Skeletal muscle satellite cell (primary cell): Measurements from ENCODE around the gene AGAP3.

Experiments
- H3K27me3 ChIP-seq: 2 replicates; pipeline ENCODE4 v1.7.0; 2013; ENCODE audit warnings: low read length; ENCODE audit not compliant: control insufficient read depth, insufficient read depth
- H3K36me3 ChIP-seq: 2 replicates; pipeline ENCODE4 v1.7.0; 2013; ENCODE audit warnings: mild to moderate bottlenecking, control low read depth, low read length; ENCODE audit not compliant: insufficient read depth
- H3K4me1 ChIP-seq: 2 replicates; pipeline ENCODE4 v1.7.0; 2013; ENCODE audit warnings: low read length; ENCODE audit not compliant: control insufficient read depth, insufficient read depth
- H3K4me2 ChIP-seq: 2 replicates; pipeline ENCODE4 v1.7.0; 2013; ENCODE audit warnings: mild to moderate bottlenecking, low read length
- H3K4me3 ChIP-seq: 2 replicates; pipeline ENCODE4 v1.7.0; 2013; ENCODE audit warnings: low read length
- H3K9ac ChIP-seq: 2 replicates; pipeline ENCODE4 v1.7.0; 2013; ENCODE audit warnings: mild to moderate bottlenecking, low read depth, low read length, moderate library complexity
- H3K9me3 ChIP-seq: replicated peaks from 2 replicates; pipeline ENCODE4 v1.7.0; 2013; ENCODE audit warnings: mild to moderate bottlenecking, control low read depth, low read length

The AGAP3 gene

DNA sequence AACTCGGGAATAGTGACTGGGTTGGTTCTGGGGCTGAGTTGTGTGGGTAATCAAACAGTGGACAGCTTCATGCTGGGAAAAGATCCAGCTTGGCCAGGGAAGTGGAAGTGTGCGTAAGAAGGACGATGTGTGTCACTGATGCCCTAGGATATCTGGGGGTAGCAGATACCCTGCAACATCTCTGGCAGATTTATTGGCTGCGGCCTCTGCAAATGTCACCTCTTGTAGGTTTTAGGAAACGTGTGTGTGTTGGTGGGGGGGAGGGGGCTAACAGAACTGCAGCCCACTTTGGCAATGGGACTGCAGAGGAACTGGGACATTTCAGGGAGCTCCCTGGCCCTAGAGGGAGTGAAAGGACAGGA lies 965 bp upstream of the AGAP3 start:
- Histone ChIP-seq H3K27me3 (no peaks in the 10 kb centered on the region), H3K4me1 (peaks cover 58% of the 10 kb centered on the region), H3K4me3 (peak overlapping the region; percentile 79)

DNA sequence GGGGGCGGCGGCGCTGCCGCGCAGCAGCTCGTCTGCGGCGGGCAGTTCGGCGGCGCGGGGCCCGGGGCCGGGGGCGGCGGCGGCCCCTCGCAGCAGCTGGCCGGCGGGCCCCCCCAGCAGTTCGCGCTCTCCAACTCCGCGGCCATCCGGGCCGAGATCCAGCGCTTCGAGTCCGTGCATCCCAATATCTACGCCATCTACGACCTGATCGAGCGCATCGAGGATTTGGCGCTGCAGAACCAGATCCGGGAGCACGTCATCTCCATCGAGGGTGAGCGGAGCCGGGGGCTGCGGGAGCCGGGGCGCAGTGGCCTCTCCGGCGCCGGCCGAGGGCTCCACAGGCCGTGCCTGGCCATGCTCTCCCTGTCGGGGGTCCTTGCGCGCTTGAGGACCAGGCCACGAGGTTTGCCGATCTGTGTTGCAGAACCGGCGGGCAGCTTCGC lies 548 bp downstream of the AGAP3 start:
- H3K27me3 ChIP-seq: no peaks in the 10 kb centered on the region
- H3K4me1 ChIP-seq: peaks cover 47% of the 10 kb centered on the region
- H3K9me3 ChIP-seq: no peaks in the 10 kb centered on the region
- peak overlapping the region; percentile 90 for H3K9ac ChIP-seq
- H3K4me2 ChIP-seq: peak overlapping the region; percentile 100
- H3K36me3 ChIP-seq: peaks cover 3% of the 10 kb centered on the region
- peak overlapping the region; percentile 88 for H3K4me3 ChIP-seq

More for the DNA sequence above, 965 bp upstream of the AGAP3 start:
- Histone ChIP-seq H3K9me3 (no peaks in the 10 kb centered on the region), H3K36me3 (no peaks in the 10 kb centered on the region), H3K9ac (peak overlapping the region; percentile 71), H3K4me2 (peak overlapping the region; percentile 82)

DNA sequence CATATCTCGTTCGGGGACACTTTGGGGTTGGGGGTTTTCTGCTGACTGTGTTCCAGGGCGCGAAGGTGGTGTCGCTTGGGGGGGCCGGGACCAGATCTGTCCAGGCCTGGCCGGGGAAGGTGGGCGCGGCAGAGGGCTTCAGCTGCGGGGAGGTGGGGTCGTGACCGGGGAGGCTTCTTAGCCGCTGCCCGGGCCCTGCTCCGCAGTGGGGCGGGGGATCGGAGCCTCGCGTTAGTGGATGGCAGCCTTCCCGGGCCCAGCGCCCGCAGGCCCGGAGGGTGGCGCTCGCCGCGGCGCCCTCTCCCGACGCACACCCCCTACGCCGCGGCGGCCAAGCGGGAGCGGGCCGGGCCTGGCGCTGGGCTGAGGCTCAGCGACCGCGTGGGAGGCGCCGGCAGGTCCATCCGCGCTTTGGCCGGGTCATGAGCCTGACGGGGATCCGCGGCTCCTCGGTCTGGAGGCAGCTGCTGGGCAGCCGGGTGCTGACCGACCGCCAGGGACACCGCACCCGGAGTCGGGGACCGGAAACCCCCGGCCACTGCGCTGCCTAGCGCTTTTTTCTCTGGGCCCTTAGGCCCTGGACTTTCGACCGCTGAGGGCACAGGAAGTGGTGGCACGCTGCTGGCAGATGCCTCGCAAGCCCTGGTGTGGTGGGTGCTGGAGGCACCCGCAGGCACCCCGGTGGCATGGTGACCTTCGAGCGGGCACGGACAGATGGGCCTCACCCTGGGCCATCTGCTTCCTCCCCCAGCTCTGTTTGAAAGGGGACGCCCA lies 1.2 kb downstream of the AGAP3 start:
- Histone ChIP-seq H3K9me3 (no peaks in the 10 kb centered on the region), H3K4me2 (peak overlapping the region; percentile 100), H3K4me3 (peak overlapping the region; percentile 88), H3K9ac (peak overlapping the region; percentile 90), H3K27me3 (no peaks in the 10 kb centered on the region), H3K4me1 (peaks cover 41% of the 10 kb centered on the region), H3K36me3 (peaks cover 9% of the 10 kb centered on the region)

DNA sequence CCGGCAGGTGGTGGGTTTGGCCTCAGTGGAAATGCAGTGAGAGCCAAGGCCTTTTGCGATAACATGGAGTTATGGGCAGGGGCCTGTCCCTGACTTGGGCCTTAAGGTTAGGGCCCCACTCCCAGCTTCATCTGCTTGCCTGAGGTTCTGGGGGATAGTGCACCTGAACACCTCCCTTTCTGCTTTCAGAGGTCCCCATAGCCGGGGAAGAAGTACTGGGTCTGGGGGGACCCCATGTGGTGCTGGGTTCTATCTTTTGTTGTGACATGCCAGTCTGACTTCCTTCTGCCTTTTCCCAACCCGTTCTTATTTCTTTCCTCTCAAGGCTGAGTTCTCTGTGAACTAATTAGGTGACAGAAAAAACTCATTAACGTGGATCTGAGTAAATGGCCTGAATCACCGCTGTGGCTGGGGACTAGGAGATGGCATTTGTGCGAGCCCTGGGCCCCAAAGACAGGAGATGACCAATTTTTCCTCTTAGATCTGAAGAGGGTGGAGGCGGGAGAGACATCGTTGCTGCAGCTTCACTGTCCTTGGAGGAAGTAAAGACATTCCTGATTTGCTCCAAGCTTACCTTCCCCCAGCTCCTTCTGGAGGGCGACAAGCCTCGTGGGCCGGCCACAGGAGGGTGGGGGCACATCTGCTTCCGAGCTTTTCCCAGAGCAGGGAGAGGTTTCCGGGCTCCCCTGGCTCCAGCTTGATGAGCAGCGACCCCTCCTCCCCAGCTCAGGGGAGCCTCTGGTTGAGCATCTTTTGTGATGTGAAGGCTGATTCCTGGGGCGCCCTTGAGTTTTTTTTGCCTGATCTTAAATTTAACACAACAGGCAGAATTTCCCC lies 2.0 kb downstream of the AGAP3 start:
- Histone ChIP-seq H3K4me2 (peak overlapping the region; percentile 100), H3K9me3 (no peaks in the 10 kb centered on the region), H3K4me3 (peak overlapping the region; percentile 88), H3K9ac (peak overlapping the region; percentile 90), H3K27me3 (no peaks in the 10 kb centered on the region), H3K4me1 (peaks cover 38% of the 10 kb centered on the region), H3K36me3 (peaks cover 9% of the 10 kb centered on the region)

DNA sequence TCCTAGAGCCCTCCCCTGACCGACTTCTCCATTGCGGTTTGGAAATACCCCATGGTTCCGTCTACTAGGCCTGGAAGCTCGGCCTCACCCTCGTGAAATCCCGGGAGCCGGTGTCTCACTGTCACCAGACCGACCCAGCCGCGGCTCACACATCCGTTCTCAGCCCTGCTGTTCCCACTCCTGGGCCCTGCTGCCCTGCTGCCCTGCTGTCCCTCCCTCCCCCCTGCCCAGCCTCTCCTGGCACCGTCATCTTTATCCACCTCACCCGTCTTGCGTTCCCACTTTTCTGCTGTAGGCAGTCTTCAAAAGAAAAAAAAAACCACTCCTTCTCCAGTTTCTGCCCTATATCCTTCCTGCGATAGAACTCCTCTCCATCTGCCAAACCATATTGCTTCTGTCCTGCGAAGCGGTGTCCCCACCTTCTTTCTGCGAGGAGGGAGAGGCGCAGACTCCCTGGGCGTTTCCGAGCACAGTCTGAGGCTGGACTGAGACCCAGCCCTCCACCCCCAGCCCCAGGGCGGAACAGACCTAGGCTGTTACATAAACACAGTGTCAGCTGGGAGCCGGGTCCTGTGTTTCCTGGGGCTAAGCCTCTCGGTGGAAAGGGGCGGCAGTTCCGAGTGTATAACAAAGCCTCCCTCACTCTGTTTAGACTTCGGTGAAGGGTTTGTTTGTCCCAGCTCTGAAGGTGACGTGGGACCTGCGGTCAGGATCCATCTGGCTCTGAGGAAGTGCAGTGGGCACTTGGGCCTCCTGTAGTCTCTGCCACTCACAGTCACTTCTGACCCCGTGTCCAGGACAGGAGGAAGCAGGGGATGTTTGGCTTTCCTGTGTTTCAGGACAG lies 2.8 kb downstream of the AGAP3 start:
- H3K4me1 ChIP-seq: peaks cover 34% of the 10 kb centered on the region
- peaks cover 16% of the 10 kb centered on the region for H3K36me3 ChIP-seq
- no peaks in the 10 kb centered on the region for H3K27me3 ChIP-seq
- peak overlapping the region; percentile 88 for H3K4me3 ChIP-seq
- H3K4me2 ChIP-seq: peak overlapping the region; percentile 100
- peak overlapping the region; percentile 90 for H3K9ac ChIP-seq
- H3K9me3 ChIP-seq: no peaks in the 10 kb centered on the region

DNA sequence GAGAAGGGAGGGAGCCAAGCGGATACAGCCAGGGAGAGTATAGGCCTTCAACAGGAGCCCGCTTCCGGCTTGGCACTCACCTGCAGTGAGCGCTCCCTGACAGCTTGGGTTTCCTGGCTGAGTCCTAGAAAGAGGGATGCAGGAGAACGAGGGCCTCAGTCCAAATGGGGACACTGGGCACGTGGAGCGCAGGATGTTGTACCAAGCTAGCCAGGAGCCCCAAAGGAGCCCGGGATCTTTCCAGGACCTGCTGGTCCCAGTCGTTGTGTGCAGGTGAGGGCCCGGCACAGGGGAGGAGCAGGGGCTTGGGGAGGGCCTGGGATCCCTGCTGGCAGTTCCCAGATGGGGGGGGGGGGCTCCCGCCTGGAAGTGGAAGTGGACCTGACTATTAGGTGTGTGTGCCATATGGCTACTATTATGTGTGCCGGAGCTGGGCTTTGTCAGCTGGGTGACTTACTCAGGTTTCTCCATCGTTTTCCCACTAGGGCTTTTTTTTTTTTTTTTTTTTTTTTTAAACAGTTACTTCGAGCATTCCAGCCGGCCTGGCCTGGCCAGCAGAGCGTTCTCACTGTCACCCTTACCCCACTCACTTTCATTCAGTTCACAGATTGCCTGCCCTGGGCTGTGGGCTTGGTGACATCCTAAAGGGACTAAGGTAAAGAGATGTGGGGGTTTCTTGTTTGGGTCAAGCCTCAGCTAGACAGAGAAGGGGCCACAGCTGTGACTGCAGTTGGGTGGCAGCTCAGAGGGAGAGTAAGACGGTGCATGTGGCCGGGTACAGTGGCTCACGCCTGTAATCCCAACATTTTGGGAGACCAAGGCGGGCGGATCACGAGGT lies 3.8 kb downstream of the AGAP3 start:
- Histone ChIP-seq H3K4me1 (peaks cover 42% of the 10 kb centered on the region), H3K4me3 (peak overlapping the region; percentile 88), H3K36me3 (peaks cover 16% of the 10 kb centered on the region), H3K9ac (peak overlapping the region; percentile 90), H3K9me3 (no peaks in the 10 kb centered on the region), H3K4me2 (peak overlapping the region; percentile 100), H3K27me3 (no peaks in the 10 kb centered on the region)

DNA sequence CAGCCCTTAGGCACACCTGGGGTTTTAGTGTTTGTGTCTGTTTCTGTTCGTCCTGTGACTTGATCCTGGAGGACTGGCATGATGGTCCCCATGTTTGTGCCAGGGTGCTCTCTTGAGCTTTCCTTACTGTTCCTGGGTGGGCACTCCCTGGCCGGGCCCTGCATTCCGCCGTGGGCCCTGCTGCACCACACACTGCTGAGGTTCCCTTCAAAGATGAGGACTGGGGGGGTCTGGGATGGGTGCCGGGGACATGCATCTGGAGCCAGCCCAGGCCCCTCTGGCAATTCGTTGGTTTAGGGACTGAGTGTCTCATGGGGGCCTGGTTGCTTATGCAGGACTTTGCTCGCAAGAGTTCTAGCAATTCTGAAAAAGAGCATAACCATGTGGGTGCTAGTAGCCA lies 4.7 kb downstream of the AGAP3 start:
- no peak overlapping the region for H3K4me3 ChIP-seq
- H3K4me1 ChIP-seq: peaks cover 42% of the 10 kb centered on the region
- no peak overlapping the region for H3K9ac ChIP-seq
- no peaks in the 10 kb centered on the region for H3K27me3 ChIP-seq
- no peaks in the 10 kb centered on the region for H3K9me3 ChIP-seq
- H3K4me2 ChIP-seq: no peak overlapping the region
- peaks cover 16% of the 10 kb centered on the region for H3K36me3 ChIP-seq

DNA sequence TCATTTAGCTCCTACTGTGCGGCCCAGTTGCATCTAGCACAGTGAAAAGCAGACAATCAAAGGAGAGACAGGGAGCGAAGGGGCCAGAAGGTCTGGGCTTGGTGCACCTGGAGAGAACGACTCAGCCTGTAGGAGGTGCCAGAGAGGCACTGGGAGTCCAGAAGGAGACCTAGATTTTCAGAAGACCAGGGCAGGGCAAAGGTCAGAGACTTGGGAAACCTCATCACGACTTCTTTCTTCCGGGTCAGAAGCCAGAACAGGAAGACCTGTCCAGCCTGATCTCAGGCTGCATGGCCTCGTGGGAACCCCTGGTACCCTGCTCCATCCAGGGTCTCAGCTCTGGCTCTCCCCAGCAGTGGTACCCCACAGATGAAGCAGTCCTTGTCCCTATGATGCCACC lies 5.2 kb downstream of the AGAP3 start:
- Histone ChIP-seq H3K36me3 (peaks cover 16% of the 10 kb centered on the region), H3K27me3 (no peaks in the 10 kb centered on the region)

DNA sequence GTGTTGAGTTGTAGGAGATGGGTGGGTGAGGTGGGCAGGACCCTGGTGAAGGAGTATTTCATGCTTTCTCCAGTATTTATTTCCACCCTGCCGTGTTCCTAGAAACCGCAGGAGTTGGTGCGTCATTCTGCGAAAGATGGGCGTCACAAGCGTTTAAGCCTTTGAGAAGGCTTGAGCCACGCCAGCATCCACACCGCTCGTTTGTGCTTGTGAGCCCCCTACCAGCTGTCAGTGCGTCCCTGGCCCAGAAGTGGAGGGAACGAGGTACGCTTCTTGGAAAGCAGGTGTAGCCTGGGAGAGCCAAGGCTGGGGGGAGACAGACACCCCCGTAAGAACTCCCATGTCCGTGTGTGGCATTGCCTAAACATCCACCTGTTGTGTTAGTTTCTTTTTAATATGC lies 5.7 kb downstream of the AGAP3 start:
- H3K4me2 ChIP-seq: no peak overlapping the region
- H3K4me1 ChIP-seq: peaks cover 45% of the 10 kb centered on the region
- H3K9me3 ChIP-seq: no peaks in the 10 kb centered on the region
- peaks cover 16% of the 10 kb centered on the region for H3K36me3 ChIP-seq
- no peaks in the 10 kb centered on the region for H3K27me3 ChIP-seq
- H3K4me3 ChIP-seq: no peak overlapping the region
- H3K9ac ChIP-seq: no peak overlapping the region

More for the DNA sequence above, 5.2 kb downstream of the AGAP3 start:
- Histone ChIP-seq H3K4me3 (no peak overlapping the region), H3K4me2 (no peak overlapping the region), H3K4me1 (peaks cover 45% of the 10 kb centered on the region), H3K9me3 (no peaks in the 10 kb centered on the region), H3K9ac (no peak overlapping the region)

DNA sequence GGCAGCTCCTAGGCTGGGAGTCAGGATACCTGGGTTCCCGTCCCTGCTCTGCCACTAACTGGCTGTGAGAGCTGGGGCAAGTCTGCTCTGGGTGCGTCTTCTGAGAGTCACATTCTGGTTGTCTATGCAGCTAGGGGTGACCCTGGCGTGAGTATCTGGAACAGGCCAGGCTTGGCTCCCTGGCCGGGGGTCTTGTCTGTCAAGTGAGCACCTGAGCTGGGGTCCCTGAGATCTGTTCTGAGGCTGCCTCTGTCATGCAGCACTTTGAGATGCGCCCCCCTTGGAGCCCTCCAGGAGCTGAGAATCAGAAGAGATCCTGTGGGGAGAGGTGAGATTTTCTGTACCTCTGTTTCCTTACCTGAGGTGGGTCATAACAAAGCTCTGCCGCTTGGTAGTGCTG lies 7.5 kb downstream of the AGAP3 start:
- H3K4me1 ChIP-seq: peaks cover 33% of the 10 kb centered on the region
- H3K36me3 ChIP-seq: peaks cover 16% of the 10 kb centered on the region

More for the DNA sequence above, 7.5 kb downstream of the AGAP3 start:
- Histone ChIP-seq H3K4me3 (no peak overlapping the region), H3K9ac (no peak overlapping the region), H3K27me3 (no peaks in the 10 kb centered on the region), H3K4me2 (no peak overlapping the region), H3K9me3 (no peaks in the 10 kb centered on the region)
